HG02981 (cell line): ENCODE measurements around the gene ESRRA.

Source experiments
- ATAC-seq: cut with Tn5 transposase; IDR thresholded peaks from one replicate; pipeline ENCODE4 v1.9.1; 2021; ENCODE audit warnings: mild to moderate bottlenecking, moderate library complexity; ENCODE audit not compliant: unreplicated experiment

Gene ESRRA

GRCh38 chr11:64347193-64347867 lies 42.0 kb downstream of the ESRRA start:
- no peak for ATAC-seq

- ATAC-seq = no peak
These were observed 43.2 kb downstream of the ESRRA start for GRCh38 chr11:64348383-64349024.

GRCh38 chr11:64349025-64349387 lies 43.7 kb downstream of the ESRRA start:
- no peak for ATAC-seq

DNA sequence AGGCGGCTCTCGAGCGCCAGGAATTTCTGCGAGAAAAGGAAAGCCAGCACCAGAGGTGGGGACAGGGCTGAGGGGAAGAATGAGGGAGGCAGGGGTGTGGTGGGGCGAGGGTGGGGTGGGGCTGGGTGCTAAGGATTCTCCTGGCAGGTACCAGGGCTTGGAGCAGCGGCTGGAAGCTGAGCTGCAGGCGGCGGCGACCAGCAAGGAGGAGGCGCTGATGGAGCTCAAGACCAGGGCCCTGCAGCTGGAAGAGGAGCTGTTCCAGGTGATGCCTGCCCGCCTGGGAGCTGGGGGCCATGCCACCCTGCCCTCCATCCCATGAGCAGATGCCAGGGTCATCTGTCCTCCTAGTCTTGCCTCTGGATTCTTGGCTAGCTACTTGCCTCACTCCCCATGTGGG lies 44.1 kb downstream of the ESRRA start:
- no peak for ATAC-seq

DNA sequence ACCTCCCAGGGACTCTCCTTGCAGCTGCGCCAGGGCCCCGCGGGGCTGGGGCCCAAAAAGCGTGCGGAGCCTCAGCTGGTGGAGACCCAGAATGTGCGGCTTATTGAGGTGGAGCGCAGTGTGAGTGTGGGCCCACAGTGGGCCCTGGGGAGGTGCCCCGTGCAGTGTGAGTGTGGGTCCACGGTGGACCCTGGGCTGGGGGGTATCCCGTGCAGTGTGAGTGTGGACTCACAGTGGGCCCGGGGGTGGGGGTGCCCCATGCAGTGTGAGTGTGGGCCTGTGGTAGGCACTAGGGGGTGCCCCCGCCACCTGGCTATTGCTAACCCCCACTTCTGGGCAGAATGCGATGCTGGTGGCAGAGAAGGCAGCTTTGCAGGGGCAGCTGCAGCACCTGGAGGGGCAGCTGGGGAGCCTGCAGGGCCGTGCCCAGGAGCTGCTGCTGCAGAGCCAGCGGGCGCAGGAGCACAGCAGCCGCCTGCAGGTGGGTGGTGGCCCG lies 45.9 kb downstream of the ESRRA start:
- ATAC-seq = no peak

- ATAC-seq = no peak
These were observed 47.0 kb downstream of the ESRRA start for GRCh38 chr11:64352099-64352994.

- no peak for ATAC-seq
These were observed 47.8 kb downstream of the ESRRA start for GRCh38 chr11:64352995-64353714.

DNA sequence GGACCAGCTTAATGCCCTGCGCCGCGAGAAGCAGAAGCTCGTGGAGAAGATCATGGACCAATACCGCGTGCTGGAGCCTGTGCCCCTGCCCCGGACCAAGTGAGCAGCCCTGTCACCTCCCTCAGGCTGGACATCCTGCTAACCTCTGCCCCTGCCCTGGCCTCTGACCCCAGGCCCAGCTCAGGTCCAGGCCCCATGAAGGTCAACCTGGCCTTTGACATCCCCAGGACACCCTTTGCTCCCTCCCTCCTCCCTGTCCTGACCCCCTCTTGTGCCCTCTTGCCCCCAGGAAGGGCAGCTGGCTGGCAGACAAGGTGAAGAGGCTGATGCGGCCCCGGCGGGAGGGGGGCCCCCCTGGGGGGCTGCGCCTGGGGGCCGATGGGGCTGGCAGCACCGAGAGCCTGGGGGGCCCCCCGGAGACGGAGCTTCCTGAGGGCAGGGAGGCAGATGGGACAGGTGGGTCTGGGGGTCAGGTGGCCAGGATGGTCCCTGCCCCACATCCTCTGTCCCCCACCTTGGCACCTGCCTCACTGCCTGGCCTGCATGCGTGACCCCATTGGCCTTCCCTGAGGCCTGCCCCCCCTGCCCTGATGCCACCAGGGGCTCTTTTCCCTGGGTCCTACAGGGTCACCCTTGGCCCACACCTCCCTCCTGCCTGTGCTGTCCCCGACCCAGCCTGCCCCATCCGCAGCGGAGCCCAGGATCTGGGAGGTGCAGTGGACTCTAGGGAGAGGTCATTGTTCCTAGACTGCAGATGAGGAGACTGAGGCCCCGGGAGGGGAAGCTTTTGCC lies 48.6 kb downstream of the ESRRA start:
- ATAC-seq = no peak

DNA sequence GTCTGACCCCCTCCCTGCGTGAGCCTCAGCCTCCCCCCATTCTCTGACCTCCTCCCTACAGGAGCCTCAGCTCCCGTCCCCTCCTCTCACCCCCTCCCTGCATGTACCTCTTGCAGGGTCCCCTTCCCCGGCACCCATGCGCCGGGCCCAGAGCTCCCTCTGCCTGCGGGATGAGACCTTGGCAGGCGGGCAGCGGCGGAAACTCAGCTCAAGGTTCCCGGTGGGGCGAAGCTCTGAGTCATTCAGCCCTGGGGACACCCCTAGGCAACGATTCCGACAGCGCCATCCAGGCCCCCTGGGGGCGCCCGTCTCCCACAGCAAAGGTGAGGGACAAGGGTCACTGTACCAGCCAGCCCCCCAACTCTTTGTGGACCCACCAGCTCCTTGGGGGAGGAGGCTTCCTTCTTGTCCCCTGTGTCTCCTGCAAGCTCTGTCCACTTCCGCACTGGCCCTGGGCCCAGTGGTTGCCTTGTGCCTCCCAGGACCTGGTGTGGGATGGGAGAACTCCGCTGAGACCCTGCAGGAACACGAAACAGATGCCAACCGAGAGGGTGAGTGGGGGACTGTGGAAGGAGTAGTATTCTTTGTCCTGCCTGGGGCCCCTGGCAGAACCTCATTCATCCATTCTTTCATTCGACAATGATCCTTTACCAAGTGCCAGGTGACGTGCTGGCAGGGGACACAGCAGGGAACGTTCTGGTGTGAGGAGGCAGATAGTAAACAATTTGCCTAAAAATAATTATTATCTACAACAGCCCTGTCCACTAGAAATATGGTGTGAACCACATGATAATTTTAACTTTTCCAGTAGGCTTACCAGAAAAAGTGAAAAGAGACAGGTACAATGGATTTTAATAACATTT lies 50.0 kb downstream of the ESRRA start:
- ATAC-seq = no peak

DNA sequence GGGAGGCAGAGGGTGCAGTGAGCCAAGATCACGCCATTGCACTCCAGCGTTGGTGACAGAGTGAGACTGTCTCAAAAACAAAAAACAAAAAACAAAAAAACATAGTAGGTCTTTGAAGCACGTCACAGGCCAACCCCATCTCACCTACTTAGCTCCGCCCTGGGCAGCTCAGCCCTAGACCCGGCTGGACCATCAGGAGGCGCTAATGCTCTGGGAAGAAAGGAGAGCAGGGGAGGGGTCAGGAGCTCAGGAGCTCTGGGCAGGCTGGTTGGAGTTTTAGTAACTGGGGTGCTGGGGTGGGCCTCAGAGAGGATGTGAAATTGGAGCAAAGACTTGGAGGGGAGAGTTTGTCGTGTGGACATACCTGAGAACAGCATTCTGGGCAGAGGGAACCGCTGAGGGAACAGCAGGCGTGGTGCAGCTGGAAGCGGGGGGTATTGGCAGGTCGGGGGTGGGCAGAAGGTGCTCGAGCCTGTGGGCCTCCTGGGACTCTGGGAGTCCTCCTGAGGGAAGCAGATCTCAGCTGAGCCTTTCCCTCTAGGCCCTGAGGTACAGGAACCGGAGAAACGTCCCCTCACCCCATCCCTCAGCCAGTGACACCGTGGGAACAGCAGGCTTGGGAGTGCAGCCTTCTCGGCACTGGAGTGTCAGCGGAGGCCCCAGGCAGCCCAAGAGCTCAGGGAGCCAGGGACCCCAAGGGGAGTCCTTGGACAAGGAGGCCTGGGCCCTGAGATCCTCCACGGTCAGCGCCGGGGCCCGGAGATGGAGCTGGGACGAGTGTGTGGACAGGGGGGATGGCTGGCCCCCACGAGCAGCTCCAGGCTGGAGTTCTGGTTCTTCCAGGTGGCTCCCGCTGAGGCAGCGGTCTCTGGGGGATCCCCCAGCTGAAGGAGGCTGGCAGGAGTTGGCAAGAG lies 51.4 kb downstream of the ESRRA start:
- ATAC-seq = no peak

GRCh38 chr11:64357446-64357845 lies 52.1 kb downstream of the ESRRA start:
- ATAC-seq = no peak

DNA sequence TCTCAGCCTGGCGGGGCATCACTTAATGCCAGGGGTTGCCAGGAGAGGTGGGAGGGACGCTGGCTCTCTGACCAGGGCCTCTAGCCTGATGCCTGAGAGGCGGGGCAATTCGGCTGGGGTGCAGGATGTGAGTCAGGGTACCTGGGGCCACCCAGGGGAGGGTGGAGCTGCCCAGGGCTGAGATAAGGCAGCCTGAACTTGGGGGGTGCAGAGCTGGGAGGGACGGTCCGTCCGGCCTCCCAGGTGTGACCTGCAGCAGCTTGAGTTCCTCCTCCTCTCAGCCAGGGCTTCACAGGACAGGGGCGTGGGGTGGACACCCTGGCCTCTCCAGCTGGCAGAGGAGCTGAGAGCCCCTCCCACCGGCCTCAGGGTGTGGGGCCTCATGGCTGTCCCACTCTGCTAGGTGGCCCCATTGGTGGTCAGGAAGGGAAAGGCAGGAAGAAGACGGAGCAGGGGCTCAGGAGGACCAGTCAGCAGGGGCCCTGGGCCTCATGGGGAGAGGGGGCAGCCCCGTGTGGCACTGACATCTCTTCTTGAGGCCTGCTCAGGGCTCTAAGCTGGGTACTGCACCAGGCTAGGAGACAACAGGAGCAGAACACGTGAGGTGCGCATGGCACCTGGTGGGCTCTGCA lies 52.7 kb downstream of the ESRRA start:
- ATAC-seq = no peak

- ATAC-seq = no peak
These were observed 53.2 kb downstream of the ESRRA start for GRCh38 chr11:64358536-64358906.

- ATAC-seq = no peak
These were observed 53.8 kb downstream of the ESRRA start, which contains the start of gene RPS6KA4 for GRCh38 chr11:64358907-64359711. Gene RPS6KA4, plus strand, starts transcription at chr11:64359162. Its CDS starts 74 bp downstream, at chr11:64359236.

GRCh38 chr11:64359712-64360445 lies 54.6 kb downstream of the ESRRA start:
- no peak for ATAC-seq

- no peak for ATAC-seq
These were observed 55.2 kb downstream of the ESRRA start for GRCh38 chr11:64360448-64360921.
